Neural progenitor cell (in vitro differentiated cells): ENCODE results near the gene ABL2. TPM values are rescaled to one million over a fixed set of nuclear protein-coding genes. Genes with fewer than 3 reads are reported as not detected.

ENCODE experiments used
- DNase-seq: peaks from one replicate; pipeline ENCODE4 v3.0.0-alpha.2; 2016; ENCODE audit warnings: low spot score
- H2AFZ ChIP-seq: fragments of 200-600 bp; sonication (generic); replicated peaks from 2 replicates; pipeline ENCODE4 v1.6.1; 2016; ENCODE audit warnings: antibody characterized with exemption
- H3F3A ChIP-seq: fragments of 200-600 bp; sonication (generic); 2 replicates; pipeline ENCODE4 v1.6.1; 2016; ENCODE audit warnings: antibody characterized with exemption, low read depth
- H3K27ac ChIP-seq: fragments of 200-600 bp; sonication (generic); 2 replicates; pipeline ENCODE4 v1.5.1; 2016; ENCODE audit warnings: mild to moderate bottlenecking
- H3K27me3 ChIP-seq: fragments of 200-600 bp; sonication (generic); 2 replicates; pipeline ENCODE4 v1.6.1; 2016; ENCODE audit warnings: mild to moderate bottlenecking, moderate library complexity
- H3K36me3 ChIP-seq: fragments of 200-600 bp; sonication (generic); 2 replicates; pipeline ENCODE4 v1.5.1; 2016
- H3K4me1 ChIP-seq: fragments of 200-600 bp; sonication (generic); 2 replicates; pipeline ENCODE4 v1.6.1; 2016; ENCODE audit warnings: mixed run types
- H3K4me2 ChIP-seq: fragments of 200-600 bp; sonication (generic); 2 replicates; pipeline ENCODE4 v1.6.1; 2016
- H3K4me3 ChIP-seq: fragments of 200-600 bp; sonication (generic); 2 replicates; pipeline ENCODE4 v1.5.1; 2016
- H3K79me2 ChIP-seq: fragments of 200-600 bp; sonication (generic); 2 replicates; pipeline ENCODE4 v1.6.1; 2016; ENCODE audit warnings: low read depth
- H3K9ac ChIP-seq: fragments of 200-600 bp; sonication (generic); 2 replicates; pipeline ENCODE4 v1.6.1; 2016
- H3K9me3 ChIP-seq: fragments of 200-600 bp; sonication (generic); 2 replicates; pipeline ENCODE4 v1.5.1; 2016; ENCODE audit warnings: low read depth
- H4K20me1 ChIP-seq: fragments of 200-600 bp; sonication (generic); 2 replicates; pipeline ENCODE4 v1.6.1; 2016; ENCODE audit warnings: low read depth
- H3K27ac Mint-ChIP-seq: 3 replicates; pipeline ENCODE4 v1.8.0; 2021; ENCODE audit warnings: mixed read lengths
- H3K27me3 Mint-ChIP-seq: 2 replicates; pipeline ENCODE4 v1.8.0; 2022; ENCODE audit warnings: low read depth, mild to moderate bottlenecking, inconsistent platforms, moderate library complexity, mixed read lengths; ENCODE audit not compliant: insufficient read depth
- H3K36me3 Mint-ChIP-seq: 3 replicates; pipeline ENCODE4 v1.8.0; 2021; ENCODE audit warnings: mixed read lengths
- H3K4me1 Mint-ChIP-seq: 3 replicates; pipeline ENCODE4 v1.8.0; 2021; ENCODE audit warnings: mixed read lengths
- H3K4me3 Mint-ChIP-seq: 3 replicates; pipeline ENCODE4 v1.8.0; 2021; ENCODE audit warnings: mild to moderate bottlenecking, moderate library complexity, mixed read lengths
- H3K9me3 Mint-ChIP-seq: 3 replicates; pipeline ENCODE4 v1.8.0; 2020; ENCODE audit warnings: mixed read lengths
- CTCF ChIP-seq: fragments of 200-600 bp; sonication (generic); IDR thresholded peaks from 2 replicates; pipeline ENCODE4 v1.5.1; 2017; ENCODE audit warnings: antibody characterized with exemption, mild to moderate bottlenecking
- EZH2 ChIP-seq: fragments of 200-600 bp; sonication (generic); IDR thresholded peaks from 2 replicates; pipeline ENCODE4 v1.6.1; 2017; ENCODE audit warnings: antibody characterized with exemption, mild to moderate bottlenecking, moderate library complexity
- EZH2phosphoT487 ChIP-seq: fragments of 200-600 bp; sonication (generic); IDR thresholded peaks from 2 replicates; pipeline ENCODE4 v1.6.1; 2017; ENCODE audit warnings: antibody characterized with exemption
- total RNA-seq: library from RNA; depleted of rRNA; stranded (reverse); fragments of >200 nt; gene quantifications from 2 replicates; pipeline ENCODE4 v1.2.3, GENCODE V29; 2015; ENCODE audit warnings: low replicate concordance

Gene ABL2
- total RNA-seq, 1 donor from 2014 or later: 17.9 TPM

- H3K36me3 ChIP-seq: no peaks in the 10 kb centered on the region
- no peak overlapping the region for H3K9ac ChIP-seq
- no peaks in the 10 kb centered on the region for H3K27me3 ChIP-seq
- TF ChIP-seq CTCF: no peak
- TF ChIP-seq EZH2phosphoT487: no peak
- no peak for TF ChIP-seq EZH2
- H3K9me3 ChIP-seq: no peaks in the 10 kb centered on the region
- H3K4me3 ChIP-seq: no peak overlapping the region
- Mint-ChIP-seq H3K36me3 (peaks cover 24% of the 10 kb centered on the region), H3K27me3 (no peaks in the 10 kb centered on the region), H3K4me3 (no peak overlapping the region), H3K27ac (no peak overlapping the region), H3K9me3 (no peaks in the 10 kb centered on the region), H3K4me1 (no peaks in the 10 kb centered on the region)
- H2AFZ ChIP-seq: no peak overlapping the region
- no peaks in the 10 kb centered on the region for H3K79me2 ChIP-seq
- no peaks in the 10 kb centered on the region for H3F3A ChIP-seq
- no peak overlapping the region for H3K4me2 ChIP-seq
- no peaks in the 10 kb centered on the region for H4K20me1 ChIP-seq
- no peak for DNase-seq
- no peak overlapping the region for H3K27ac ChIP-seq
- H3K4me1 ChIP-seq: no peaks in the 10 kb centered on the region
These were observed 134.1 kb downstream of the ABL2 start for GRCh38 chr1:179095377-179095776.

GRCh38 chr1:179094818-179095217 is 134.7 kb downstream of the ABL2 start:
- no peaks in the 10 kb centered on the region for H3K36me3 ChIP-seq
- H4K20me1 ChIP-seq: no peaks in the 10 kb centered on the region
- H3K27ac ChIP-seq: no peak overlapping the region
- H3K79me2 ChIP-seq: no peaks in the 10 kb centered on the region
- no peaks in the 10 kb centered on the region for H3K27me3 Mint-ChIP-seq
- H3K27ac Mint-ChIP-seq: no peak overlapping the region
- H3K4me3 Mint-ChIP-seq: no peak overlapping the region
- H3K4me1 ChIP-seq: no peaks in the 10 kb centered on the region
- no peak for DNase-seq
- peaks cover 23% of the 10 kb centered on the region for H3K36me3 Mint-ChIP-seq
- H3K9me3 Mint-ChIP-seq: no peaks in the 10 kb centered on the region
- no peaks in the 10 kb centered on the region for H3F3A ChIP-seq
- H3K27me3 ChIP-seq: no peaks in the 10 kb centered on the region
- H3K9ac ChIP-seq: no peak overlapping the region
- no peak overlapping the region for H2AFZ ChIP-seq
- H3K4me2 ChIP-seq: no peak overlapping the region
- TF ChIP-seq EZH2phosphoT487 (no peak), EZH2 (no peak), CTCF (no peak)
- H3K4me1 Mint-ChIP-seq: no peaks in the 10 kb centered on the region
- no peaks in the 10 kb centered on the region for H3K9me3 ChIP-seq
- no peak overlapping the region for H3K4me3 ChIP-seq

- Mint-ChIP-seq H3K36me3 (peaks cover 24% of the 10 kb centered on the region), H3K4me3 (no peak overlapping the region), H3K27ac (no peak overlapping the region), H3K4me1 (no peaks in the 10 kb centered on the region), H3K9me3 (no peaks in the 10 kb centered on the region), H3K27me3 (no peaks in the 10 kb centered on the region)
- peaks cover under 1% of the 10 kb centered on the region for H3K4me1 ChIP-seq
- H3K27me3 ChIP-seq: no peaks in the 10 kb centered on the region
- no peaks in the 10 kb centered on the region for H3K36me3 ChIP-seq
- no peak overlapping the region for H3K27ac ChIP-seq
- DNase-seq: no peak
- H2AFZ ChIP-seq: no peak overlapping the region
- no peak overlapping the region for H3K4me3 ChIP-seq
- H3K9me3 ChIP-seq: no peaks in the 10 kb centered on the region
- no peak overlapping the region for H3K9ac ChIP-seq
- H3K79me2 ChIP-seq: no peaks in the 10 kb centered on the region
- H3K4me2 ChIP-seq: no peak overlapping the region
- no peaks in the 10 kb centered on the region for H3F3A ChIP-seq
- no peak for TF ChIP-seq EZH2phosphoT487
- no peak for TF ChIP-seq CTCF
- no peak for TF ChIP-seq EZH2
- no peaks in the 10 kb centered on the region for H4K20me1 ChIP-seq
These were observed 136.5 kb downstream of the ABL2 start for GRCh38 chr1:179092896-179093461.
